GM21576 (cell line): ENCODE measurements around the gene PLA2G6.

Source experiments
- ATAC-seq: cut with Tn5 transposase; IDR thresholded peaks from one replicate; pipeline ENCODE4 v1.9.1; 2021; ENCODE audit warnings: mild to moderate bottlenecking, moderate library complexity; ENCODE audit not compliant: unreplicated experiment

PLA2G6 gene

GRCh38 chr22:38214302-38215056, 32.8 kb upstream of the PLA2G6 start:
- ATAC-seq = no peak

GRCh38 chr22:38213990-38214301, 32.3 kb upstream of the PLA2G6 start:
- no peak for ATAC-seq

- ATAC-seq = no peak
Measured at GRCh38 chr22:38213319-38213989, 31.8 kb upstream of the PLA2G6 start.

- no peak for ATAC-seq
Measured at GRCh38 chr22:38212442-38212841, 30.8 kb upstream of the PLA2G6 start.

- no peak for ATAC-seq
Measured at GRCh38 chr22:38211556-38211955, 29.9 kb upstream of the PLA2G6 start.

- ATAC-seq = no peak
Measured at GRCh38 chr22:38208551-38208968, 26.9 kb upstream of the PLA2G6 start.

- no peak for ATAC-seq
Measured at GRCh38 chr22:38207898-38208432, 26.3 kb upstream of the PLA2G6 start.

GRCh38 chr22:38205261-38206128, 23.9 kb upstream of the PLA2G6 start:
- no peak for ATAC-seq

- ATAC-seq = no peak
Measured at GRCh38 chr22:38204784-38205183, 23.2 kb upstream of the PLA2G6 start.

GRCh38 chr22:38203855-38204514, 22.4 kb upstream of the PLA2G6 start:
- no peak for ATAC-seq

- ATAC-seq = no peak
Measured at GRCh38 chr22:38203090-38203810, 21.6 kb upstream of the PLA2G6 start.

- peak; percentile 18 for ATAC-seq
Measured at GRCh38 chr22:38202437-38203089, 20.9 kb upstream of the PLA2G6 start.

GRCh38 chr22:38201711-38202436, 20.2 kb upstream of the PLA2G6 start, which contains the start of gene MAFF:
TSS of gene MAFF (plus strand) at chr22:38201994. CDS start at chr22:38213854, 11,860 bp downstream.
- ATAC-seq = peak; percentile 41

GRCh38 chr22:38201371-38201710, 19.7 kb upstream of the PLA2G6 start:
- peak; percentile 4 for ATAC-seq

- ATAC-seq = no peak
Measured at GRCh38 chr22:38199826-38200559, 18.4 kb upstream of the PLA2G6 start.

GRCh38 chr22:38196791-38197419, 15.3 kb upstream of the PLA2G6 start:
- ATAC-seq = no peak

- ATAC-seq = no peak
Measured at GRCh38 chr22:38193580-38193979, 11.9 kb upstream of the PLA2G6 start.

GRCh38 chr22:38192475-38192863, 10.8 kb upstream of the PLA2G6 start:
- no peak for ATAC-seq
